HG02571 (cell line): ENCODE data around the gene ABCA5.

Experiments
- ATAC-seq: cut with Tn5 transposase; IDR thresholded peaks from one replicate; pipeline ENCODE4 v1.9.1; 2021; ENCODE audit warnings: mild to moderate bottlenecking, moderate library complexity; ENCODE audit not compliant: unreplicated experiment

Gene ABCA5

GRCh38 chr17:69327060-69327831 lies at the start of gene ABCA5:
Gene ABCA5 (minus strand): TSS chr17:69327133. CDS start chr17:69314415, 12,718 bp downstream.
- ATAC-seq: peak; percentile 92

GRCh38 chr17:69375229-69375628 lies 48.3 kb upstream of the ABCA5 start:
- no peak for ATAC-seq

- ATAC-seq: no peak
Measured at GRCh38 chr17:69373069-69373468, 46.1 kb upstream of the ABCA5 start.

GRCh38 chr17:69367298-69367697 lies 40.4 kb upstream of the ABCA5 start:
- no peak for ATAC-seq

- ATAC-seq: no peak
Measured at GRCh38 chr17:69363488-69364210, 36.7 kb upstream of the ABCA5 start.

GRCh38 chr17:69361156-69361555 lies 34.2 kb upstream of the ABCA5 start:
- no peak for ATAC-seq

- ATAC-seq: no peak
Measured at GRCh38 chr17:69358688-69359596, 32.0 kb upstream of the ABCA5 start.

GRCh38 chr17:69357701-69358100 lies 30.8 kb upstream of the ABCA5 start:
- no peak for ATAC-seq

GRCh38 chr17:69356625-69357024 lies 29.7 kb upstream of the ABCA5 start:
- ATAC-seq: no peak

GRCh38 chr17:69350911-69351310 lies 24.0 kb upstream of the ABCA5 start:
- no peak for ATAC-seq

- no peak for ATAC-seq
Measured at GRCh38 chr17:69348429-69348828, 21.5 kb upstream of the ABCA5 start.

GRCh38 chr17:69346766-69347165 lies 19.8 kb upstream of the ABCA5 start:
- ATAC-seq: no peak

- no peak for ATAC-seq
Measured at GRCh38 chr17:69344939-69345338, 18.0 kb upstream of the ABCA5 start.

GRCh38 chr17:69342896-69343644 lies 16.1 kb upstream of the ABCA5 start:
- no peak for ATAC-seq

GRCh38 chr17:69339937-69340336 lies 13.0 kb upstream of the ABCA5 start:
- no peak for ATAC-seq

GRCh38 chr17:69336996-69337395 lies 10.1 kb upstream of the ABCA5 start:
- no peak for ATAC-seq

- ATAC-seq: no peak
Measured at GRCh38 chr17:69336580-69336979, 9.6 kb upstream of the ABCA5 start.

GRCh38 chr17:69335058-69335457 lies 8.1 kb upstream of the ABCA5 start:
- no peak for ATAC-seq

GRCh38 chr17:69333561-69333960 lies 6.6 kb upstream of the ABCA5 start:
- ATAC-seq: no peak

- ATAC-seq: no peak
Measured at GRCh38 chr17:69331756-69332155, 4.8 kb upstream of the ABCA5 start.
